ENCODE results near the gene PER2. TPM values are rescaled to one million over a fixed set of nuclear protein-coding genes. Genes with fewer than 3 reads are reported as not detected.
"Not testable (repeated sequence)": the region's sequence is repeated elsewhere in the genome, so short reads cannot be mapped to it uniquely, and the experiment has no call there.

Gene PER2
- total RNA-seq, 1 experiment from 2014 or later, result 23.3 TPM

DNA sequence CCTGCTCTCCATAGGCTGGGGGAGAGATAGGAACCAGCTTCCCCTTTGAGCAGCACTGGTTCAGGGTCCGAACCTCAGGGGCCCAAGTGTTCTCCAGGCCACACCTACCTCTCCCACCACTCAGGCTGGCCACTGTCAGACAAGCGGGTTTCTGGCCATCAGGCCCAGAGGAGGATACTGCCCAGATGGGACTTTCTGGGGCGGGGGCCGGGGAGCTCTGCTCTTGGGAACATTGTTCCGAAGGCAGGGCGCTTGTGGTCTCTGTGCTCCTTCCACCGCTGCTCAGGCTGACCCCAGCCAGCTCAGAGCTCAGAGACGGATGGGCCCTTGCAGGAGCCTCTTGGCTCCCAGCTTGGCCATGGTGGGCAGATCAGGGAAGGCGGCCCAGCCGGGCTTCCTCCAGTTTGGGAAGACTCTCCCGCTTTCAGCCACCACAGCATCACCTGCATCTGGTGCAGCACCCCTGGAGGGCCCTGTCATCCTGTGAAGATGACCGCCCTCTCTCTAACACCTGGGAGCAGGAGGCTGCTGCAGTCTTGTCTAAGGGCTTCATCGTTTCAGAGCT is 26.7 kb upstream of the PER2 start:
- Histone ChIP-seq H3K4me2 (ENCODE audit: low read depth, low read length, poor library complexity, severe bottlenecking) (no peak overlapping the region), H3K4me1 (ENCODE audit: low read length) (peaks cover 30% of the 10 kb centered on the region), H2AFZ (ENCODE audit: low read length) (no peak overlapping the region), H3K27me3 (ENCODE audit: low read length) (no peaks in the 10 kb centered on the region), H3K36me3 (ENCODE audit: insufficient read depth, low read length) (no peaks in the 10 kb centered on the region), H4K20me1 (ENCODE audit: insufficient read depth, low read depth, low read length) (no peaks in the 10 kb centered on the region), H3K9me2 (replicated peaks; ENCODE audit: insufficient read depth, low read length) (no peaks in the 10 kb centered on the region), H3K4me3 (ENCODE audit: low read length) (no peak overlapping the region), H3K27ac (ENCODE audit: low read length) (no peak overlapping the region), H3K9me3 (ENCODE audit: low read length) (no peaks in the 10 kb centered on the region), H3K9ac (ENCODE audit: low read length) (no peak overlapping the region), H3K79me2 (ENCODE audit: low read length) (no peaks in the 10 kb centered on the region)
- DNase-seq, result no peak

- H3K9me3 ChIP-seq (ENCODE audit: low read length), result no peaks in the 10 kb centered on the region
- no peak overlapping the region for H3K27ac ChIP-seq (ENCODE audit: low read length)
- peaks cover 27% of the 10 kb centered on the region for H3K4me1 ChIP-seq (ENCODE audit: low read length)
Measured at GRCh38 chr2:238314576-238314975, 26.2 kb upstream of the PER2 start.

DNA sequence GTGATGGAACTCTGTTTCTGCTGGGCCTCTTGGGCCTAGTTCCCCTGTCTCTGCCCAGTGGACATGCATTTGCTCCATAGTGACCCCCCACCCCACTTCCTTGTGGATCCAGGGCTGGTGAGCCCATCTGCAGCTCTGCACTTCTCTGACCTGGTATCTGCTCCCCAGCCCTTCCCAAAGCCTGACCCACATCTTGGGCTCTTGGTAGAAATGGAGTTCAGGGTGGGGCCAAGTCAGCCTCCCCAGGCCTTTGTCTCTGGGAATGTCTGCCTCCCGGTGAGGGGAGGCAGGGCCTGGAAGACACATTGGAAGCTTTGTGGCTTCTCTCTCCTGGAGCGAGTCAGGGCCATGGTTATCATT is 25.6 kb upstream of the PER2 start:
- Histone ChIP-seq H3K36me3 (ENCODE audit: insufficient read depth, low read length) (no peaks in the 10 kb centered on the region), H2AFZ (ENCODE audit: low read length) (peak overlapping the region; percentile 54; the same call in 1 of the 2 replicates), H3K9ac (ENCODE audit: low read length) (no peak overlapping the region), H3K4me1 (ENCODE audit: low read length) (peaks cover 27% of the 10 kb centered on the region), H3K9me2 (replicated peaks; ENCODE audit: insufficient read depth, low read length) (no peaks in the 10 kb centered on the region), H3K4me2 (ENCODE audit: low read depth, low read length, poor library complexity, severe bottlenecking) (no peak overlapping the region), H3K79me2 (ENCODE audit: low read length) (no peaks in the 10 kb centered on the region), H3K4me3 (ENCODE audit: low read length) (no peak overlapping the region), H4K20me1 (ENCODE audit: insufficient read depth, low read depth, low read length) (no peaks in the 10 kb centered on the region), H3K27ac (ENCODE audit: low read length) (no peak overlapping the region), H3K27me3 (ENCODE audit: low read length) (no peaks in the 10 kb centered on the region), H3K9me3 (ENCODE audit: low read length) (no peaks in the 10 kb centered on the region)
- no peak for DNase-seq

More at GRCh38 chr2:238314576-238314975, 26.2 kb upstream of the PER2 start:
- H3K4me2 ChIP-seq (ENCODE audit: low read depth, low read length, poor library complexity, severe bottlenecking), result no peak overlapping the region
- H3K36me3 ChIP-seq (ENCODE audit: insufficient read depth, low read length), result no peaks in the 10 kb centered on the region
- H3K9ac ChIP-seq (ENCODE audit: low read length), result no peak overlapping the region
- no peak for DNase-seq
- no peak overlapping the region for H2AFZ ChIP-seq (ENCODE audit: low read length)
- no peaks in the 10 kb centered on the region for H3K27me3 ChIP-seq (ENCODE audit: low read length)
- no peaks in the 10 kb centered on the region for H3K79me2 ChIP-seq (ENCODE audit: low read length)
- H3K4me3 ChIP-seq (ENCODE audit: low read length), result no peak overlapping the region
- no peaks in the 10 kb centered on the region for H4K20me1 ChIP-seq (ENCODE audit: insufficient read depth, low read depth, low read length)
- H3K9me2 ChIP-seq (replicated peaks; ENCODE audit: insufficient read depth, low read length), result no peaks in the 10 kb centered on the region

GRCh38 chr2:238313289-238313990 is 25.0 kb upstream of the PER2 start:
- Histone ChIP-seq H3K9ac (ENCODE audit: low read length) (no peak overlapping the region; the same call in 1 of the 2 replicates), H2AFZ (ENCODE audit: low read length) (peak overlapping the region; percentile 54; the same call in 1 of the 2 replicates), H3K79me2 (ENCODE audit: low read length) (no peaks in the 10 kb centered on the region), H3K9me3 (ENCODE audit: low read length) (no peaks in the 10 kb centered on the region), H3K27me3 (ENCODE audit: low read length) (no peaks in the 10 kb centered on the region), H3K4me3 (ENCODE audit: low read length) (no peak overlapping the region), H4K20me1 (ENCODE audit: insufficient read depth, low read depth, low read length) (no peaks in the 10 kb centered on the region), H3K27ac (ENCODE audit: low read length) (no peak overlapping the region), H3K9me2 (replicated peaks; ENCODE audit: insufficient read depth, low read length) (no peaks in the 10 kb centered on the region), H3K36me3 (ENCODE audit: insufficient read depth, low read length) (no peaks in the 10 kb centered on the region), H3K4me2 (ENCODE audit: low read depth, low read length, poor library complexity, severe bottlenecking) (no peak overlapping the region), H3K4me1 (ENCODE audit: low read length) (peaks cover 27% of the 10 kb centered on the region)
- no peak for DNase-seq

- peak overlapping the region; percentile 6; the same call in 1 of the 2 replicates for H2AFZ ChIP-seq (ENCODE audit: low read length)
- H3K4me3 ChIP-seq (ENCODE audit: low read length), result peak overlapping the region; percentile 11; the same call in 1 of the 2 replicates
- H3K4me1 ChIP-seq (ENCODE audit: low read length), result peaks cover 51% of the 10 kb centered on the region
- H3K9me2 ChIP-seq (replicated peaks; ENCODE audit: insufficient read depth, low read length); H3K79me2 ChIP-seq (ENCODE audit: low read length); H4K20me1 ChIP-seq (ENCODE audit: insufficient read depth, low read depth, low read length); H3K27me3 ChIP-seq (ENCODE audit: low read length); H3K27ac ChIP-seq (ENCODE audit: low read length); DNase-seq; H3K9ac ChIP-seq (ENCODE audit: low read length); H3K9me3 ChIP-seq (ENCODE audit: low read length); H3K36me3 ChIP-seq (ENCODE audit: insufficient read depth, low read length): not testable (repeated sequence)
- peak overlapping the region; percentile 54 for H3K4me2 ChIP-seq (ENCODE audit: low read depth, low read length, poor library complexity, severe bottlenecking)
Measured at GRCh38 chr2:238310721-238311120, 22.3 kb upstream of the PER2 start.

GRCh38 chr2:238308177-238308576 is 19.8 kb upstream of the PER2 start:
- Histone ChIP-seq H3K9me2 (replicated peaks; ENCODE audit: insufficient read depth, low read length) (no peaks in the 10 kb centered on the region), H4K20me1 (ENCODE audit: insufficient read depth, low read depth, low read length) (no peaks in the 10 kb centered on the region), H3K4me3 (ENCODE audit: low read length) (no peak overlapping the region), H3K4me2 (ENCODE audit: low read depth, low read length, poor library complexity, severe bottlenecking) (no peak overlapping the region), H3K9me3 (ENCODE audit: low read length) (no peaks in the 10 kb centered on the region), H3K27ac (ENCODE audit: low read length) (no peak overlapping the region), H3K79me2 (ENCODE audit: low read length) (no peaks in the 10 kb centered on the region), H2AFZ (ENCODE audit: low read length) (no peak overlapping the region), H3K36me3 (ENCODE audit: insufficient read depth, low read length) (no peaks in the 10 kb centered on the region), H3K9ac (ENCODE audit: low read length) (no peak overlapping the region), H3K4me1 (ENCODE audit: low read length) (peaks cover 66% of the 10 kb centered on the region), H3K27me3 (ENCODE audit: low read length) (no peaks in the 10 kb centered on the region)
- DNase-seq, result peak; percentile 65

DNA sequence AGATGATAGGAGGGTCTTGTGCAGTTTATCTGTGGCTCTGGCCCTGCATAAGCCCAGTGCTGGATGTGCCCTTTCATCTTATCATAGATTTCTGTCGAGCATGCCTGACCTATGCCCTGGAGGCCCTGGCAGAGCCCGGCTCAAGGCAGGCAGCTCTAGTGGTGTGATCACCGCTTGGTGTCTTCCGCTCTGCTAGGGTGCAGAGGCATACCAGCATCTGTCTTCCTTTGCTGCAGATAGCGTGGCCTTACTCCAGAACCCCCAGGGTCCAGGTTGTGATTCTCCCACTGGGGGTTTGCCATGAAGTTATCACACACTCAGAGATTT is 18.2 kb upstream of the PER2 start:
- H3K9me2 ChIP-seq (replicated peaks; ENCODE audit: insufficient read depth, low read length), result no peaks in the 10 kb centered on the region
- no peaks in the 10 kb centered on the region for H4K20me1 ChIP-seq (ENCODE audit: insufficient read depth, low read depth, low read length)
- peaks cover 60% of the 10 kb centered on the region for H3K4me1 ChIP-seq (ENCODE audit: low read length)
- peak overlapping the region; percentile 77 for H3K4me2 ChIP-seq (ENCODE audit: low read depth, low read length, poor library complexity, severe bottlenecking)
- no peaks in the 10 kb centered on the region for H3K27me3 ChIP-seq (ENCODE audit: low read length)
- H3K4me3 ChIP-seq (ENCODE audit: low read length), result peak overlapping the region; percentile 58
- peak overlapping the region; percentile 45; the same call in 1 of the 2 replicates for H2AFZ ChIP-seq (ENCODE audit: low read length)
- H3K9me3 ChIP-seq (ENCODE audit: low read length), result no peaks in the 10 kb centered on the region
- H3K79me2 ChIP-seq (ENCODE audit: low read length), result no peaks in the 10 kb centered on the region
- H3K36me3 ChIP-seq (ENCODE audit: insufficient read depth, low read length), result no peaks in the 10 kb centered on the region
- H3K27ac ChIP-seq (ENCODE audit: low read length), result peak overlapping the region; percentile 91
- no peak for DNase-seq
- peak overlapping the region; percentile 59 for H3K9ac ChIP-seq (ENCODE audit: low read length)

- Histone ChIP-seq H3K9me3 (ENCODE audit: low read length) (no peaks in the 10 kb centered on the region), H3K9ac (ENCODE audit: low read length) (peak overlapping the region; percentile 59), H3K27ac (ENCODE audit: low read length) (peak overlapping the region; percentile 91), H2AFZ (ENCODE audit: low read length) (peak overlapping the region; percentile 52), H3K27me3 (ENCODE audit: low read length) (no peaks in the 10 kb centered on the region), H3K4me1 (ENCODE audit: low read length) (peaks cover 55% of the 10 kb centered on the region), H3K9me2 (replicated peaks; ENCODE audit: insufficient read depth, low read length) (no peaks in the 10 kb centered on the region), H3K4me2 (ENCODE audit: low read depth, low read length, poor library complexity, severe bottlenecking) (peak overlapping the region; percentile 77), H3K36me3 (ENCODE audit: insufficient read depth, low read length) (no peaks in the 10 kb centered on the region), H4K20me1 (ENCODE audit: insufficient read depth, low read depth, low read length) (no peaks in the 10 kb centered on the region), H3K4me3 (ENCODE audit: low read length) (peak overlapping the region; percentile 58), H3K79me2 (ENCODE audit: low read length) (no peaks in the 10 kb centered on the region)
- DNase-seq, result peak; percentile 94
Measured at GRCh38 chr2:238305965-238306671, 17.7 kb upstream of the PER2 start.
